Brain microvascular endothelial cell (primary cell): ENCODE measurements around the gene NDUFAF3.

Experiments
- DNase-seq: peaks from one replicate; pipeline ENCODE4 v3.0.0-alpha.2; 2020
- H3K27ac ChIP-seq: fragments of 250-450 bp; sonication (Bioruptor Pico); 2 replicates; pipeline ENCODE4 v1.5.1; 2020; ENCODE audit warnings: mild to moderate bottlenecking, moderate library complexity
- H3K27me3 ChIP-seq: fragments of 250-450 bp; sonication (Bioruptor Pico); replicated peaks from 2 replicates; pipeline ENCODE4 v1.5.1; 2020; ENCODE audit warnings: mild to moderate bottlenecking
- H3K36me3 ChIP-seq: fragments of 250-450 bp; sonication (Bioruptor Pico); replicated peaks from 2 replicates; pipeline ENCODE4 v1.5.1; 2020; ENCODE audit warnings: mild to moderate bottlenecking
- H3K4me3 ChIP-seq: 2 replicates; pipeline ENCODE4 v1.5.1; 2011; ENCODE audit warnings: low read depth, mild to moderate bottlenecking, control low read depth, low read length, moderate library complexity
- CTCF ChIP-seq: IDR thresholded peaks from 2 replicates; pipeline ENCODE4 v1.5.1; 2011; ENCODE audit warnings: low read depth, mild to moderate bottlenecking, moderate library complexity, low read length, control low read depth, inconsistent platforms; ENCODE audit errors: missing control alignments
- in situ Hi-C: cut with HindIII; loops from 2 replicates; pipeline ENCODE4 v1.10.0; 2017; ENCODE audit warnings: low sequenced_read_pairs, low pct_ligation_motif_present

NDUFAF3 gene

GRCh38 chr3:49019941-49020329 lies 2.0 kb upstream of the NDUFAF3 start:
- DNase-seq: no peak
- peaks cover 27% of the 10 kb centered on the region for H3K36me3 ChIP-seq
- peak overlapping the region; percentile 99 for H3K27ac ChIP-seq
- H3K27me3 ChIP-seq: no peaks in the 10 kb centered on the region
- in situ Hi-C loops: no loop called here
- peak overlapping the region; percentile 90 for H3K4me3 ChIP-seq
- no peak for TF ChIP-seq CTCF

GRCh38 chr3:49020330-49021212 lies 1.4 kb upstream of the NDUFAF3 start:
- DNase-seq: no peak
- Histone ChIP-seq H3K27me3 (no peaks in the 10 kb centered on the region), H3K36me3 (peaks cover 27% of the 10 kb centered on the region), H3K4me3 (peak overlapping the region; percentile 90), H3K27ac (peak overlapping the region; percentile 99)
- peak; percentile 4 for TF ChIP-seq CTCF
- in situ Hi-C loops: no loop called here

GRCh38 chr3:49021213-49021812 lies 608 bp upstream of the NDUFAF3 start:
- peaks cover 27% of the 10 kb centered on the region for H3K36me3 ChIP-seq
- TF ChIP-seq CTCF: no peak
- H3K27me3 ChIP-seq: no peaks in the 10 kb centered on the region
- in situ Hi-C loops: no loop called here
- DNase-seq: peak; percentile 97
- H3K27ac ChIP-seq: peak overlapping the region; percentile 99
- H3K4me3 ChIP-seq: peak overlapping the region; percentile 90

GRCh38 chr3:49022688-49023171 lies 809 bp downstream of the NDUFAF3 start:
- H3K36me3 ChIP-seq: peaks cover 37% of the 10 kb centered on the region

GRCh38 chr3:49023775-49024174 lies 1.9 kb downstream of the NDUFAF3 start:
- no peak overlapping the region for H3K27ac ChIP-seq
- no peaks in the 10 kb centered on the region for H3K27me3 ChIP-seq
- H3K36me3 ChIP-seq: peaks cover 37% of the 10 kb centered on the region
- no peak for DNase-seq
- TF ChIP-seq CTCF: no peak
- in situ Hi-C loops: no loop called here
- H3K4me3 ChIP-seq: no peak overlapping the region

More at GRCh38 chr3:49022688-49023171, 809 bp downstream of the NDUFAF3 start:
- Histone ChIP-seq H3K4me3 (peak overlapping the region; percentile 90), H3K27me3 (no peaks in the 10 kb centered on the region), H3K27ac (peak overlapping the region; percentile 99)
- peak; percentile 3 for TF ChIP-seq CTCF
- in situ Hi-C loops: no loop called here
- no peak for DNase-seq
